T-helper 1 cell (primary cell): ENCODE results near the gene TOX2.

Experiments
- DNase-seq, 5 donors: peaks; one replicate each; pipeline ENCODE4 v3.0.0-alpha.2; 2012 to 2020

Gene TOX2

DNA sequence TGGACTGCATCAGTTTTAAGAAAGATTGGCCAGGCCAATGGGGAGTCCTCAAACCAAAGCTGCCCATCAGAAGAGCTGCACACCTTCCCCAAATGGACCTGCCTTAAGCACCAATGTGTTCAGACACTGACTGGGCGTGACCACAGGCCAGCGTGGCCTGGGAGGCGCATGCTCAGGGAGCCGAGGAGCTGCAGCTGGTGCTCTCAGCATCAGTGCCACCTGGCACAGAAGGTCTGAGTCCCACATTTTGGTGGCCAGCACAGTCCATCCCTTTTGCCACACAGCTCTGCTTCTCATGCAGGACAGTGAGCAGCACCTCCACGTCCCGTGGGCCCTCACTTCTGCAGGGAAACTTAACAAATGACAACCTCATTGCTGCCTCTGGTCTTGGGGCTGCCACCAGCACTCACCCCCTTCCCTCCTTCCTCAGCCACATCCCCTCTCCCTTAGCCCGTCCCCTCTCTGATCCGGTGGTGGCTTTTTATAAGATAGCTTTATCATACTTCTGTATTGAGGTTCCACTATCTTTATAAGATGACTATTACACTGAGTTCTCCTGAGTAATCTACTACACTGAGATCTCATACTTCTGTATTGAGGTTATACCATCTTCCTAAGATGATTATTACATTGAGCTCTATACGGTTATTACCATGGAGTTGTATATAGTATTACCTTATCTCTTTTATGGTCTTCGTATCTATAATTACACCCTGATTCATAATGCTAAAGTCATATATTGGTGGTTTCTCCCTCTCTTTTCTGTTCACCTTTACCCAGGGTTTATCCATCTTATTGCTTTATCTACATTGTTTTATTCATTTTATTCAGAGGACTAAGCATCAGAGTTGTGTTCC lies 109.1 kb downstream of the TOX2 start:
- DNase-seq: no peak

- DNase-seq: no peak
Observed at GRCh38 chr20:44024820-44025580, 110.3 kb downstream of the TOX2 start.

DNA sequence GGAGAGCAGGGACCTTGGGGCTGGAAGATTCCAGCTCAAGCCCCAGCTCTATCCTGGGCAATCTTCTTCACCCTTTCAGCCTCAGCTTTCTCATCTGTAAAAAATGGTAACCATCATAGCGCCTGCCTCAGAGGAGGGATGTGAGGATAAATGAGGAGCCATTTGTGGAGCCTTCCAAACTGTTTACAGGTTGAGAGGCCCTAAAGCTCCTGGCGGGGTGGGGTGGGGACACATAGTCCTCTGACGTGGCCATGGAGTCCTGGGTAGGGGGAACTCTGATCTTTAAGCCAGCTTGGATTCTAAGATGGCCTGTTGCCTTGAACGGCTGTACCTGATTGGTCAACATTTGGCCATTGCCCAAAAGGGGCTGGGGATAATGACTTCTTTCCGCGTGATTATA lies 111.1 kb downstream of the TOX2 start:
- DNase-seq: no peak

- DNase-seq: no peak
Observed at GRCh38 chr20:44026647-44027342, 112.1 kb downstream of the TOX2 start.

DNA sequence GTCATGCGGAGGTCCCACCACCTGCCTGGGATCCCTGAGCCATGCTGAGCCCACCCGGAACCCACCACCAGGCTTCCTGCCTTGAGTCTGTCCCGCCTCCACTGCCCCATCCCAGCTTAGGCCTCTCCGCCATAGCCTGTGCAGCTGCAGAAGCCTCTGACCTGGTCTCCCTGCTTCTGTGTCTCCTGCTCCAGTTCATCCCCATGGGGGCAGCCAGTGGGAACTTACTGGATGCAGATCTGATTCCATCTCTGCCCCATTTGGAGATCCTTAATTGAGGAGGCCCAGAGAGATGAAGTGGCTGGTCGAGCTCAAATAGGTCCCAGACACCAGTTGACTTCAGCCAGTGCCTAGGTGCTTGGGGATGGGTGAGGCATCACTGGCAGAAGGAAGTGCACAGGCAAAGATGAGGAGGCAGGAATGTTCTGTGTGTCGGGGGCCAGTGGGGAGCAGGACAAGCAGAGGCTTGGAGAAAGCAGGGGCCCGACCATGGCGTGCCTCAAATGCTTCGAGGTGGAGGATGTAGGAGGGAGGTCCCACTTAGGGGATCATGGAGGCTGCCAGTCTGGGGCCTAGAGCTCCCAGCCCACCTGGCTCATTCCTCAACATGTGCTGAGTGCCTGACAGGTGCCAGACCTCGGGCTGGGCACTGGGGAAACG lies 112.8 kb downstream of the TOX2 start:
- DNase-seq: no peak

GRCh38 chr20:44028003-44028730 lies 113.5 kb downstream of the TOX2 start:
- DNase-seq: no peak

GRCh38 chr20:44028868-44029847 lies 114.5 kb downstream of the TOX2 start:
- peak in 1 of 5 donors; percentile 90 for DNase-seq

GRCh38 chr20:44029848-44030230 lies 115.2 kb downstream of the TOX2 start:
- no peak for DNase-seq

GRCh38 chr20:44030394-44030793 lies 115.7 kb downstream of the TOX2 start:
- no peak for DNase-seq

DNA sequence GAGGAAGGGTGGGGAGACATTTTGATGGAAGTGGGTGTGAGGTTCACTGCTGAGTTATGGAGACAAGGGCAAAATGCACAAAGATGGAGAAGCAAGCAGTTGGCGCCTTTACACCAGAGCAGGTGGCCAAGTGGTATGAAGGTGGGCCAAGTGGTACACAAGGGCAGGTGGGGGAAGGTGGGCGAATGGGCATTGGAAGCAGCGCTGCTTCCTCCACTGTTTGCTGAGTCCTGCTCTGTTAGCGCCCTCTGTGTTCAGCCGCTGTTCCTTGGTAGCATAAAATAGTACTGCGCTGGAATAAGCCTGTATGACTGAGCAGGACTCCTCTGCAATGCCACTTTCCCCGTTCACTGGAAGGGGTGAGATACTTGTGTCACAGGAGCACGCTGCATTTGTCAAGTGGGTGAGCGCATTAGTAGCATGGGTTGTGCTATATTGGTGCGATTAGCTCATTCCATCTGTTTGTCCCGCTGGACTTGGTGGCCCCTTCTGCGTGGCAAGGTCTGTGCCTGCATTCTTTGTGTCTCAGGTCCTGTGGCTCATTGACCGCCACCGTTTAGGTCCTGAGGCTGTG lies 116.4 kb downstream of the TOX2 start:
- DNase-seq: no peak

DNA sequence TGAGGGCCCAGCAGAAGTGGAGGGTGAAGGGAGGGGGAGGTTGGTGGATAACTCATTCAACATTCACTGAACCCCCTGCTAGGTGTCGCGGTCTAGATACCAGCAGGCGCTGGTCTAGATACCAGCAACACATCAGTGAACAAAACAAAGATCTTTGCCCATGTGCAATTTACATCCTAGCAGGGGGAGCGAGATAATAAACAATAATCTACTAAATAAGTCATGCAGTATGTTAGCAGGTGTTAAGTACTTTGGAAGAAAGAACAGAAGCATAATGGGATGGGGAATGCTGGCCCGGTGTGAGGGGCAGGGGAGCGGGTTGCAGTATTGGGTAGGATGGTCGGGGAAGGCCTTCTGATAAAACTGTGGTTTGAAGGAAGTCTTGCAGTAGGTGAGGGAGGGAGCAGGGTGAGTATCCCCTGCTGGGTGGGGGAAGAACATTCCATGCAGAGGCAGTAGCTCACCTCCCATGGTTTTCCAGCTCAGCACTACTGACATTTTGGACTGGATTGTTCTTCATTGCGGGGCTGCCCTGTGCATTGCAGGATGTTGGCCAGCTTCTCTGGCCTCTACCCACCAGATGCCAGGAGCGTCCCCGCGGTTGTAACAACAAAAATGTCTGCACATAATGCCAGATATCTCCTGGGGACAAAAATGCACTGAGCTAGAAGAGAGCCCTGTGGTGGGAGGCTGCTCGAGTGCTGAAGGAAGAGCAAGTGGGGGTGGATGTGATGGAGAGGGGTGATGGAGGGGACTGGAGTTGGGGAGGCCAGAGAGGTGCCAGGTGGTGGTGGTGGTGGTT lies 117.3 kb downstream of the TOX2 start:
- no peak for DNase-seq

GRCh38 chr20:44032583-44033331 lies 118.1 kb downstream of the TOX2 start:
- no peak for DNase-seq

- DNase-seq: peak in 1 of 5 donors; percentile 85
Observed at GRCh38 chr20:44033344-44033743, 118.7 kb downstream of the TOX2 start.

- no peak for DNase-seq
Observed at GRCh38 chr20:44033873-44034272, 119.2 kb downstream of the TOX2 start.

DNA sequence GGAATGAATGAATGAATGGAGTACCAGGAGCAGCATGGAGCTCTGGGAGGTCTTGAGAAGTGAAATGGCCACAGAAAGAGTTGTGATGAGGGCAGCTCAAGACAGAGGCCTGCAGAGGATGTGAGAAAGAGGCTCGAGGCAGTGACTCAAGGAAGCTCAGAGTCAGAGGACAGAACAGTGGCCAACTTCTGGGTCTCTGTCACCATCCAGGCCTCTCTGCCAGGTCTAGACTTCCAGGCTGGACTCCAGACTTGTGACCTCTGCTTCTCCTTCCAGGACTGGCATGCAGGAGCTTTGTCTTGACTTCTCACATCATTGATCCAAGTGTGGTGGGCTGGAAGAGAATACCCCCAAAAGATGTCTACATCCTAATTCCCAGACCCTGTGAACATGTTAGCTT lies 119.8 kb downstream of the TOX2 start:
- DNase-seq: no peak

DNA sequence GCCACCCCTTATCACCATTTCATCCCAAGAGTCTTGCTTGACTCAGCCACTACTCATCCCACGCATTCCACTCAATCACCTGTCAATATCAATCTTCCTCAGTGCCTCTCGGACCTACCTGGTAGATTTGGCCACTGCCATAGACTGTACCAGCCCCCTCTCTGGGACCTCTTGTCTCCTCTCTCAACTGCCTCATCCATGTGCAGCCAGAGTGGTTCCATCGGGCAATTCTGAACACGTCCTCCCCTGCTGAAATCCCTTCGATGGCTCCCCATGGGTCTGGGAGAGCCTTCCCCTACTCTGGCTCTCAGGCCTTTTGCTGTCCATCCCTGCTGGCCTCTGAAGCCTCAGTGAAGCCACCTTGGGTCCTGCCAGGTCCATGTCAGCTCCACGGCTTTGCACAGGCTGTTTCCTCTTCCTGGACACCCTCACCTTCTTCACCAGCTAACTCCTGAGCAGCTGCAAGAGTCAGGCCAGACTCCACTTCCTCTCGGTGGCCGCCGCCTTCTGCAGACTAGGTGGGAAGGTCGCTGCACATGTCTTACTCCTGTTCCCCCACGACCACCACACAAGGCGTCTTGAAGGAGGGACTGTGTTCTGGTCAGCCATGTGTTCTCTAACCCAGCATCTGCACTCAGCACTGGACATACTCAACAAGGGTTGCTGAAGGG lies 120.4 kb downstream of the TOX2 start:
- DNase-seq: no peak

DNA sequence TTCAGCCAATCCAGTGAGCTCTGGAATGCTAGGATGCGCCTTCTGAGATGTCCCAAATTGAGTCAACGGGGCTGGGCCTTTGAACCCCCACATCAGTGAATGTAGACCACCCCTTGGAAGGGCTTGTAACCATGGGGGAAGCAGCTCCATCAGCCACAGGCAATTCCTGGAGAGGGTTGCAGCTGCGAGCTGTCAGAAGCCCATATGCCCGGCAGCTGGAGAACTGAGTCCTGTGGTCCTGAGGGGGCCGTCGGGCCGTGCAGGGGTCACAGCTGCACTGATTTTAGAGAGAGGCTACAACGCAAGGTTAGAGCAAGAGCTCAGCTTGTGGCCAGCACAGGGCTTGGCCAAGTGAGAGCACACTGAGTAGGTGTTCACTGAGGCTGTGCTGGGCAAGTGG lies 121.3 kb downstream of the TOX2 start:
- DNase-seq: no peak

DNA sequence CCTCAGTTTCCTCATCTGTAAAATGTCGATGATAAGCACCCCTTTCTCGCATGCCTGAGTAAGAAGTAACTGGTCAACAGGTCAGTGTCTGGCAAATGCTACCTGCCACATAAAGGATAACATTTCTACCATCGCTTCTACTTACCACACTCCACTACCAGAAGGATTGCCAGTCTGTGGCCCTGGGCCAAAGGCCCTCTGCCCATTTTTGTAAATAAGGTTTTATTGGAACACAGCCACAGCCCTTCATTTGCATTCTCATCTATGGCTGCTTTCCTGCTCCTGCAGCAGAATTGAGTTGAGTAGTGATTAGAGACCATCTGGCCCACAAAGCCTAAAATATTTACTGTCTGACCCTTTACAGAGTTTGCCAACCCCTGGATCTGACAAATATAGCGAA lies 121.8 kb downstream of the TOX2 start:
- DNase-seq: no peak
